ENCODE measurements around the gene BEX4.
"Not testable (repeated sequence)": the region's sequence is repeated elsewhere in the genome, so short reads cannot be mapped to it uniquely, and the experiment has no call there.

Gene BEX4

DNA sequence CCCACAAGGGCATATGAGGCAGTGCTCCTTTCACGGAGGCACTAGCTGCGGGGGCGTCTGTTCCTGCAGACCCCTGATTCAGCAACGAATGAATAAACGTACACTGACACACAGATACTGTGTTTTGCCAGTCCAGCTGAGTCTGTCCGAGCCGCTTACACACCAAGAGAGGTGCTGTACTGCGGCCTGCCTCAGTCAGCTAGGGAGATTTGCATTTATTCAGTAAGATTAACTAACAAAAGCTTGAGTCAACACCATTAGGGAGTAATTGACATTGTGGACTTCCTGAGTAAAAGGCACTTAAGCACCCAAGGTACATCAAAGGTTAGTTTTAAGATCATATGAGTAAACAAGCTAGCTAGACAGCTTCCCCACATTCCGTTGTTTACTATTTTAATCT is 31.0 kb upstream of the BEX4 start:
- TF ChIP-seq, protein P1, sequence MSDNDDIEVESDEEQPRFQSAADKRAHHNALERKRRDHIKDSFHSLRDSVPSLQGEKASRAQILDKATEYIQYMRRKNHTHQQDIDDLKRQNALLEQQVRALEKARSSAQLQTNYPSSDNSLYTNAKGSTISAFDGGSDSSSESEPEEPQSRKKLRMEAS (IDR thresholded peaks at IDR 0.05; ENCODE audit: low read depth, low read length) = no peak
- no peak for TF ChIP-seq POLR2A (IDR thresholded peaks at IDR 0.05; ENCODE audit: extremely low read depth, insufficient read length)
- TF ChIP-seq, protein P2, sequence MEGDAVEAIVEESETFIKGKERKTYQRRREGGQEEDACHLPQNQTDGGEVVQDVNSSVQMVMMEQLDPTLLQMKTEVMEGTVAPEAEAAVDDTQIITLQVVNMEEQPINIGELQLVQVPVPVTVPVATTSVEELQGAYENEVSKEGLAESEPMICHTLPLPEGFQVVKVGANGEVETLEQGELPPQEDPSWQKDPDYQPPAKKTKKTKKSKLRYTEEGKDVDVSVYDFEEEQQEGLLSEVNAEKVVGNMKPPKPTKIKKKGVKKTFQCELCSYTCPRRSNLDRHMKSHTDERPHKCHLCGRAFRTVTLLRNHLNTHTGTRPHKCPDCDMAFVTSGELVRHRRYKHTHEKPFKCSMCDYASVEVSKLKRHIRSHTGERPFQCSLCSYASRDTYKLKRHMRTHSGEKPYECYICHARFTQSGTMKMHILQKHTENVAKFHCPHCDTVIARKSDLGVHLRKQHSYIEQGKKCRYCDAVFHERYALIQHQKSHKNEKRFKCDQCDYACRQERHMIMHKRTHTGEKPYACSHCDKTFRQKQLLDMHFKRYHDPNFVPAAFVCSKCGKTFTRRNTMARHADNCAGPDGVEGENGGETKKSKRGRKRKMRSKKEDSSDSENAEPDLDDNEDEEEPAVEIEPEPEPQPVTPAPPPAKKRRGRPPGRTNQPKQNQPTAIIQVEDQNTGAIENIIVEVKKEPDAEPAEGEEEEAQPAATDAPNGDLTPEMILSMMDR (IDR thresholded peaks at IDR 0.05; ENCODE audit: low read depth, low read length) = no peak
- TF ChIP-seq MYC (IDR thresholded peaks at IDR 0.05; ENCODE audit: low read depth, low read length) = no peak
- DNase-seq (ENCODE audit: low read depth) = no peak
- no peak overlapping the region for H3K4me3 ChIP-seq (ENCODE audit: low read depth, low read length)

DNA sequence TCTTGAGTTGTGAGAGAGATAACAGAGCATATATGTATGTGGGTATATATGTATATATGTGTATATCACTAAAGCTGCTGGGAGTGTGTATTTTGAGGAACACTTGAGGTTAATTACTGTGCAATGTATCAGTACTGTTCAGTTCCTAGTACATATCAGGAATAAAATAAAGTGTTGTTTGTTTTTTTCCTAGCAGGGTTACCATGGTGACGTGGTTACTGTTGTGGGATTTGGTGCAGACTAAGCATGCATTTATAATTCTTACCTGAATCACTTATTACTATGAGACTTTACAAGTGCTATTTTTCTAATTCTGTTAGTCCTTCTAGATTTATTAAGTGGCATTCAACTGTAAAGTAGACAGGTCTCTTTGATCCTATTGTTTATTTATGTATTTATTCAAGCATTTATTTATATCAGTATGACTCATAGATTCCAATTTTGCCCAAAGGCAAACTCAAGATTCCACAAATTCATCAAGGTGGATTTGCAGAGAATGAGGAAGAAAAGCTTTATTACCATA is 26.9 kb upstream of the BEX4 start:
- TF ChIP-seq, protein P2 (IDR thresholded peaks at IDR 0.05; ENCODE audit: low read depth, low read length) = no peak
- TF ChIP-seq, protein P1 (IDR thresholded peaks at IDR 0.05; ENCODE audit: low read depth, low read length) = no peak
- TF ChIP-seq MYC (IDR thresholded peaks at IDR 0.05; ENCODE audit: low read depth, low read length) (no peak), POLR2A (IDR thresholded peaks at IDR 0.05; ENCODE audit: extremely low read depth, insufficient read length) (no peak)
- DNase-seq (ENCODE audit: low read depth) = no peak
- H3K4me3 ChIP-seq (ENCODE audit: low read depth, low read length) = no peak overlapping the region

DNA sequence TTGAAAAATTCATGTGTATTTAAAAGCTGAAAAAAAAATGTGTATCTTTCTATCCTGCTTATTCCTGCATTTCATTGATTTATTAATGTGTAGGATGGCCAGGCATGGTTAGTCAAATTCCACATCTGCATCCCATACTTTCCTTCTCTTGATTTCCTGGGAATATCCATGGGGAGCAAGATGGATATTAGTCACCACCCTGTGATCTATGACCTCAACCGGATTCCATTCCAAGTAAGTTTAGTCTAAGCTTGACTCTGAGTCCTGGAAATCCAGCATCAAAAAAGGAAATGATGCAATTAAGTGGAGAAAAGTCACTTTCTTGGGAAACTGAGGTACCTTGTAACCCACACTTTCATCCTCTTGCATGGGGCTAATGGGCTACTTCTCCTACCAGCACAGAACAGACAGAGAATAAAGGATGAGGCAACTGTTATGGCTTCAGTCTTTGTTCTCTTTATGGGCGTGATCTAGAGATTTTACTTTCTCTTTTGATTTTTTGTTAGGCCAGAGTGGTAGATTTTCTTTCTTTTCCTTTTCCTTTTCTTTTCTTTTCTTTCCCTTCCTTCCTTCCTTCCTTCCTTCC is 17.1 kb upstream of the BEX4 start:
- H3K4me3 ChIP-seq (ENCODE audit: low read depth, low read length) = no peak overlapping the region
- no peak for DNase-seq (ENCODE audit: low read depth)

DNA sequence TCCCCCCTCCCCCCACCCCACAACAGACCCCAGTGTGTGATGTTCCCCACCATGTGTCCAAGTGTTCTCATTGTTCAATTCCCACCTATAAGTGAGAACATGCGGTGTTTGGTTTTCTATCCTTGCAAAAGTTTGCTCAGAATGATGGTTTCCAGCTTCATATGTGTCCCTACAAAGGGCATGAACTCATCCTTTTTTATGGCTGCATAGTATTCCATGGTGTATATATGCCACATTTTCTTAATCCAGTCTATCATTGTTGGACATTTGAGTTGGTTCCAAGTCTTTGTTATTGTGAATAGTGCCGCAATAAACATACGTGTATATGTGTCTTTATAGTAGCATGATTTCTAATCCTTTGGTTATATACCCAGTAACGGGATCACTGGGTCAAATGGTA is 16.2 kb upstream of the BEX4 start:
- H3K4me3 ChIP-seq (ENCODE audit: low read depth, low read length); DNase-seq (ENCODE audit: low read depth): not testable (repeated sequence)

More for the DNA sequence above, 17.1 kb upstream of the BEX4 start:
- TF ChIP-seq, protein P2 (IDR thresholded peaks at IDR 0.05; ENCODE audit: low read depth, low read length) = no peak
- TF ChIP-seq MYC (IDR thresholded peaks at IDR 0.05; ENCODE audit: low read depth, low read length) (no peak), POLR2A (IDR thresholded peaks at IDR 0.05; ENCODE audit: extremely low read depth, insufficient read length) (no peak)
- TF ChIP-seq, protein P1 (IDR thresholded peaks at IDR 0.05; ENCODE audit: low read depth, low read length) = no peak

DNA sequence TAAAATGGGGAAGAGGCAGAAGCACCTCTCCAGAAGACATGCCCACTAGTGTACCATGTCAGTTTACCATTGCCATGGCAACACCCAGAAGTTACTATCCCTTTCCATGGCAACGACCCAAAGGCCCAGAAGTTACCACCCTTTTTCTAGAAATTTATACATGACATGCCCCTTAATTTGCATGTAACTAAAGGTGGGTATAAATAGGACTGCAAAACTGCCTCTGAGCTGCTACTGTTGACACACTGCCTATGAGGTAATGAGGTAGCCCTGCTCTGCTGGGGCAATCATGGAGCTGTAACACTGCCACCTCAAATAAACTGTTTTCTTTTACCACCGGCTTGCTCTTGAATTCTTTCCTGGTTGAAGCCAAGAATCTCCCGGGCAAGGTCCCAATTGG is 13.9 kb upstream of the BEX4 start:
- no peak for DNase-seq (ENCODE audit: low read depth)
- TF ChIP-seq POLR2A (IDR thresholded peaks at IDR 0.05; ENCODE audit: extremely low read depth, insufficient read length) (no peak), MYC (IDR thresholded peaks at IDR 0.05; ENCODE audit: low read depth, low read length) (no peak)
- TF ChIP-seq, protein P1 (IDR thresholded peaks at IDR 0.05; ENCODE audit: low read depth, low read length) = no peak
- TF ChIP-seq, protein P2 (IDR thresholded peaks at IDR 0.05; ENCODE audit: low read depth, low read length) = no peak
- no peak overlapping the region for H3K4me3 ChIP-seq (ENCODE audit: low read depth, low read length)

DNA sequence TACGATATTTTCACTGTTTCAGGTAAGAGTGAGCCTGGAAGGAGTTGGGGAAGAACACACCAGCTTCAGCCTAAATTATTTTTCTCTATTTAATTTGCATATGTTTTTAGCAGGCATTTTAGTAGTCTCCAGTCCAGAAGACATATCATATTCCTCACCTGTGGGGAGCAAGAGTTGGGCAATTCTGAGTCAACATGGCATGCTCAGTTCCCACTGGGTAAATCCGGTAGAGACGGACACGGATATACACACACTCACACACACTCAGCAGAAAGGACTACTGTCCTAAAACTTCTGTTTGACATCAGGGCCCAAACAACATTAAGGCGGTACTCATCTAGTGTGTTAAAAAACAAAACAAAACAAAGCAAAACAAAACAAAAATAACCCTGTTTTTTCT is 4.9 kb upstream of the BEX4 start:
- no peak overlapping the region for H3K4me3 ChIP-seq (ENCODE audit: low read depth, low read length)
- DNase-seq (ENCODE audit: low read depth) = no peak
- TF ChIP-seq, protein P2 (IDR thresholded peaks at IDR 0.05; ENCODE audit: low read depth, low read length) = no peak
- no peak for TF ChIP-seq POLR2A (IDR thresholded peaks at IDR 0.05; ENCODE audit: extremely low read depth, insufficient read length)
- TF ChIP-seq, protein P1 (IDR thresholded peaks at IDR 0.05; ENCODE audit: low read depth, low read length) = no peak
- no peak for TF ChIP-seq MYC (IDR thresholded peaks at IDR 0.05; ENCODE audit: low read depth, low read length)
